HG03103 (cell line): ENCODE measurements around the gene MYO1B.

Experiments used
- ATAC-seq: cut with Tn5 transposase; IDR thresholded peaks from one replicate; pipeline ENCODE4 v1.9.1; 2021; ENCODE audit warnings: low read depth; ENCODE audit not compliant: unreplicated experiment

The MYO1B gene

GRCh38 chr2:191255756-191256312, 10.6 kb downstream of the MYO1B start:
- no peak for ATAC-seq

GRCh38 chr2:191257934-191258333, 12.7 kb downstream of the MYO1B start:
- ATAC-seq, result no peak

- ATAC-seq, result no peak
Measured at GRCh38 chr2:191258996-191259395, 13.8 kb downstream of the MYO1B start.

- ATAC-seq, result no peak
Measured at GRCh38 chr2:191262436-191262835, 17.2 kb downstream of the MYO1B start.

- ATAC-seq, result no peak
Measured at GRCh38 chr2:191263050-191263449, 17.8 kb downstream of the MYO1B start.

GRCh38 chr2:191264647-191265081, 19.5 kb downstream of the MYO1B start:
- no peak for ATAC-seq

GRCh38 chr2:191265311-191266170, 20.3 kb downstream of the MYO1B start:
- no peak for ATAC-seq

- no peak for ATAC-seq
Measured at GRCh38 chr2:191266201-191266600, 21.0 kb downstream of the MYO1B start.

- ATAC-seq, result no peak
Measured at GRCh38 chr2:191268596-191268995, 23.4 kb downstream of the MYO1B start.

- no peak for ATAC-seq
Measured at GRCh38 chr2:191270306-191271161, 25.3 kb downstream of the MYO1B start.

GRCh38 chr2:191272064-191272463, 26.9 kb downstream of the MYO1B start:
- no peak for ATAC-seq

- ATAC-seq, result no peak
Measured at GRCh38 chr2:191274413-191274815, 29.2 kb downstream of the MYO1B start.

GRCh38 chr2:191276792-191277465, 31.7 kb downstream of the MYO1B start:
- ATAC-seq, result no peak

GRCh38 chr2:191280290-191280689, 35.1 kb downstream of the MYO1B start:
- ATAC-seq, result no peak

GRCh38 chr2:191280834-191281756, 35.9 kb downstream of the MYO1B start:
- no peak for ATAC-seq

GRCh38 chr2:191285252-191285651, 40.0 kb downstream of the MYO1B start:
- no peak for ATAC-seq

- no peak for ATAC-seq
Measured at GRCh38 chr2:191287820-191288219, 42.6 kb downstream of the MYO1B start.

- ATAC-seq, result no peak
Measured at GRCh38 chr2:191289049-191289448, 43.8 kb downstream of the MYO1B start.

GRCh38 chr2:191291471-191291870, 46.3 kb downstream of the MYO1B start:
- ATAC-seq, result no peak

- ATAC-seq, result no peak
Measured at GRCh38 chr2:191292869-191293268, 47.7 kb downstream of the MYO1B start.
